CD14-positive monocyte (primary cell): ENCODE results near the gene KCNMA1. TPM values are rescaled to one million over a fixed set of nuclear protein-coding genes. Genes with fewer than 3 reads are reported as not detected.

Source experiments
- DNase-seq, 3 donors: peaks; one replicate each; pipeline ENCODE4 v3.0.0-alpha.2; 2011 to 2022
- H2AFZ ChIP-seq: 2 replicates; pipeline ENCODE4 v1.6.0; 2012; ENCODE audit warnings: mild to moderate bottlenecking, low read depth, low read length, inconsistent platforms; ENCODE audit not compliant: insufficient read depth, poor library complexity, severe bottlenecking
- H3K27ac ChIP-seq, 2 donors: 1 replicate in 1 of 2; 2 replicates in 1 of 2; pipeline ENCODE4 v1.5.1; 2012 to 2013; ENCODE audit warnings: low read length in 2 of 2, control low read depth in 1 of 2, inconsistent platforms in 1 of 2, low read depth in 1 of 2, mild to moderate bottlenecking in 1 of 2
- H3K27me3 ChIP-seq, 2 donors: one replicate each; pipeline versions ENCODE4 v1.6.0 to v1.6.1; 2011 to 2013; ENCODE audit warnings: low read length in 2 of 2; ENCODE audit not compliant: control insufficient read depth in 2 of 2, insufficient read depth in 2 of 2
- H3K36me3 ChIP-seq, 2 donors: replicated peaks in 1 of 2; 1 replicate in 1 of 2; 2 replicates in 1 of 2; pipeline versions ENCODE4 v1.5.1 to v1.6.1; 2012 to 2013; ENCODE audit warnings: low read length in 2 of 2, control low read depth in 1 of 2, inconsistent platforms in 1 of 2, mild to moderate bottlenecking in 1 of 2; ENCODE audit not compliant: insufficient read depth in 2 of 2, control insufficient read depth in 1 of 2
- H3K4me1 ChIP-seq, 2 donors: 1 replicate in 1 of 2; 2 replicates in 1 of 2; pipeline versions ENCODE4 v1.5.1 to v1.6.1; 2012 to 2013; ENCODE audit warnings: low read length in 2 of 2, control low read depth in 1 of 2, inconsistent platforms in 1 of 2, mild to moderate bottlenecking in 1 of 2, moderate library complexity in 1 of 2; ENCODE audit not compliant: insufficient read depth in 2 of 2, control insufficient read depth in 1 of 2
- H3K4me2 ChIP-seq: replicated peaks from 2 replicates; pipeline ENCODE3; 2012; ENCODE audit warnings: low read length, moderate library complexity, mild to moderate bottlenecking; ENCODE audit not compliant: poor library complexity, severe bottlenecking; ENCODE audit errors: extremely low read depth
- H3K4me3 ChIP-seq, 3 experiments: fragments of 200-600 bp in 1 of 3; sonication (generic) in 1 of 3; replicated peaks in 1 of 3; 1 replicate in 2 of 3; 2 replicates in 1 of 3; pipeline ENCODE4 v1.5.1; 2011 to 2013; ENCODE audit warnings: low read length in 3 of 3, mild to moderate bottlenecking in 3 of 3, control low read depth in 2 of 3, low read depth in 2 of 3, inconsistent platforms in 1 of 3, moderate library complexity in 1 of 3
- H3K79me2 ChIP-seq: 2 replicates; pipeline ENCODE4 v1.6.0; 2012; ENCODE audit warnings: mild to moderate bottlenecking, control low read depth, inconsistent platforms, low read length, moderate library complexity; ENCODE audit not compliant: insufficient read depth
- H3K9ac ChIP-seq: 2 replicates; pipeline ENCODE4 v1.6.0; 2017; ENCODE audit warnings: low read length, mild to moderate bottlenecking; ENCODE audit not compliant: insufficient read depth, poor library complexity, severe bottlenecking
- H3K9me3 ChIP-seq, 2 donors: replicated peaks in 1 of 2; 1 replicate in 1 of 2; 2 replicates in 1 of 2; pipeline versions ENCODE4 v1.5.1 to v1.6.1; 2012 to 2013; ENCODE audit warnings: low read length in 2 of 2, control low read depth in 1 of 2; ENCODE audit not compliant: control insufficient read depth in 1 of 2, insufficient read depth in 1 of 2
- H4K20me1 ChIP-seq: 2 replicates; pipeline ENCODE4 v1.6.0; 2012; ENCODE audit warnings: mild to moderate bottlenecking, low read length, control low read depth, moderate library complexity; ENCODE audit not compliant: insufficient read depth
- H3K27ac Mint-ChIP-seq, 7 donors: one replicate each; pipeline ENCODE4 v1.8.0; 2020; ENCODE audit warnings: mild to moderate bottlenecking in 7 of 7, mixed read lengths in 7 of 7, moderate library complexity in 6 of 7, inconsistent platforms in 2 of 7
- H3K27me3 Mint-ChIP-seq, 3 donors: one replicate each; pipeline ENCODE4 v1.8.0; 2021 to 2022; ENCODE audit warnings: low read depth in 3 of 3, mild to moderate bottlenecking in 3 of 3, mixed read lengths in 3 of 3, moderate library complexity in 3 of 3, inconsistent platforms in 1 of 3
- H3K36me3 Mint-ChIP-seq, 2 donors: one replicate each; pipeline ENCODE4 v1.8.0; 2020; ENCODE audit warnings: mixed read lengths in 2 of 2, inconsistent platforms in 1 of 2, mild to moderate bottlenecking in 1 of 2
- H3K4me1 Mint-ChIP-seq: one replicate; pipeline ENCODE4 v1.8.0; 2020; ENCODE audit warnings: mild to moderate bottlenecking, mixed read lengths
- H3K4me3 Mint-ChIP-seq, 2 donors: one replicate each; pipeline ENCODE4 v1.8.0; 2020; ENCODE audit warnings: mild to moderate bottlenecking in 2 of 2, mixed read lengths in 2 of 2, moderate library complexity in 1 of 2
- H3K9me3 Mint-ChIP-seq, 7 donors: one replicate each; pipeline ENCODE4 v1.8.0; 2020 to 2022; ENCODE audit warnings: mixed read lengths in 7 of 7, mild to moderate bottlenecking in 6 of 7, moderate library complexity in 6 of 7, inconsistent platforms in 2 of 7
- WGBS: methylation state at CpG from one replicate; pipeline ENCODE4 v1.1.5; 2013; ENCODE audit warnings: missing lambda C conversion rate; ENCODE audit not compliant: insufficient coverage; 5-methylcytosine and 5-hydroxymethylcytosine counted together
- intact Hi-C, 2 donors: fragments of 100-400 bp; cut with micrococcal nuclease; formaldehyde crosslinking; loops; one replicate each; pipeline versions ENCODE4 v1.15.0 to v1.15.1; 2023
- polyA plus RNA-seq, 3 donors: library from polyadenylated mRNA; depleted of rRNA in 1 of 3; unstranded in 2 of 3; stranded (reverse) in 1 of 3; fragments of 300-500 nt in 2 of 3; fragments of >200 nt in 1 of 3; fragmentation: Illumina TruSeq in 2 of 3; gene quantifications; 1 replicate in 2 of 3; 2 replicates in 1 of 3; pipeline ENCODE4 v1.2.3, GENCODE V29; 2012 to 2021
- TF ChIP-seq, protein P1 (sequence below): fragments of 200-600 bp; IDR thresholded peaks from one replicate; pipeline ENCODE4 v1.8.0; 2022; ENCODE audit warnings: antibody characterized with exemption, mild to moderate bottlenecking

KCNMA1 gene
- polyA plus RNA-seq, 3 donors = 0.11 to 1.0 TPM; not detected in 1

DNA sequence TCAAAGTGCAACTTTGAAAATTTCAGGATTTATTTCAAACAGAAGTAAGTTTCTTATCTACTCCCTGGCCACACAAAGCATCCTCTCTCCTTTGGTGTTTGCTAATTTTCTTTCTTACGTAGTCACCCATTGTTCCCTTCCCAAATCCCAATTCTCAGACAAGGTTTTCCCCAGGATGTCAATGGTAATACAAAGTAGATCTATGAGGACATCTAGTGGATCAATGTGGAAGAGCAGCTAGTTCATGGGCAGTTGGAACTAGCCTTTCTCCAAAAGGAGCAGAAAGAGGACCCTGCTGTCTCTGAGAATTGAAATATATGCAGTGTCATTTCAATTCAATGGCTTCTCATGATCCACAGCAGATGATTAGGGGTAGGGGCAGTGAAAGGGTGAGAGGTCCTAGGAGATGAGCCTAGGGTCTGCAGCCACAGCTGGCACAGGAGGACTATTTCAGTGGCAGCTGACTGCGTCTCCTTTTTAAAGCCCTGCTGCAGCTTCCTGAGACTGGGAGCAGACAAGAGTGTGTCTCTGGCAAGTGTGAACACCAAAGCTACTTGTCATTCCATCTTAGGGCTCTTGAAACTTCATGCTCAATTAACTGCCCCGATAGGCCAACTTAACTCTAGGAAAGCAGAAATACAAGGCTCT lies 632.6 kb downstream of the KCNMA1 start:
- H3K4me3 ChIP-seq = no peak overlapping the region
- H3K79me2 ChIP-seq = no peaks in the 10 kb centered on the region
- no peak overlapping the region for H3K27ac Mint-ChIP-seq
- no peaks in the 10 kb centered on the region for H4K20me1 ChIP-seq
- H3K27me3 Mint-ChIP-seq = peaks cover 0 to 4% (median 2%) of the 10 kb centered on the region in 3 donors
- H3K9me3 Mint-ChIP-seq = no peaks in the 10 kb centered on the region
- no peaks in the 10 kb centered on the region for H3K9me3 ChIP-seq
- intact Hi-C loops = no loop called here
- peaks cover 5% of the 10 kb centered on the region for H3K4me1 Mint-ChIP-seq
- 100% methylated on average over 2 of the region's 3 CpGs for WGBS
- H2AFZ ChIP-seq = no peak overlapping the region
- TF ChIP-seq, protein P1, sequence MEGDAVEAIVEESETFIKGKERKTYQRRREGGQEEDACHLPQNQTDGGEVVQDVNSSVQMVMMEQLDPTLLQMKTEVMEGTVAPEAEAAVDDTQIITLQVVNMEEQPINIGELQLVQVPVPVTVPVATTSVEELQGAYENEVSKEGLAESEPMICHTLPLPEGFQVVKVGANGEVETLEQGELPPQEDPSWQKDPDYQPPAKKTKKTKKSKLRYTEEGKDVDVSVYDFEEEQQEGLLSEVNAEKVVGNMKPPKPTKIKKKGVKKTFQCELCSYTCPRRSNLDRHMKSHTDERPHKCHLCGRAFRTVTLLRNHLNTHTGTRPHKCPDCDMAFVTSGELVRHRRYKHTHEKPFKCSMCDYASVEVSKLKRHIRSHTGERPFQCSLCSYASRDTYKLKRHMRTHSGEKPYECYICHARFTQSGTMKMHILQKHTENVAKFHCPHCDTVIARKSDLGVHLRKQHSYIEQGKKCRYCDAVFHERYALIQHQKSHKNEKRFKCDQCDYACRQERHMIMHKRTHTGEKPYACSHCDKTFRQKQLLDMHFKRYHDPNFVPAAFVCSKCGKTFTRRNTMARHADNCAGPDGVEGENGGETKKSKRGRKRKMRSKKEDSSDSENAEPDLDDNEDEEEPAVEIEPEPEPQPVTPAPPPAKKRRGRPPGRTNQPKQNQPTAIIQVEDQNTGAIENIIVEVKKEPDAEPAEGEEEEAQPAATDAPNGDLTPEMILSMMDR = peak; percentile 90
- no peak overlapping the region for H3K9ac ChIP-seq
- H3K36me3 Mint-ChIP-seq = no peaks in the 10 kb centered on the region
- no peak overlapping the region for H3K4me2 ChIP-seq
- H3K36me3 ChIP-seq = no peaks in the 10 kb centered on the region
- H3K27me3 ChIP-seq = peaks cover 0 to 3% of the 10 kb centered on the region in 2 donors
- no peaks in the 10 kb centered on the region for H3K4me1 ChIP-seq
- peak in 2 of 3 donors; percentile 2 to 14 for DNase-seq
- no peak overlapping the region for H3K4me3 Mint-ChIP-seq
- no peak overlapping the region for H3K27ac ChIP-seq

- no peaks in the 10 kb centered on the region for H4K20me1 ChIP-seq
- Mint-ChIP-seq H3K27ac (no peak overlapping the region), H3K4me1 (peaks cover 2% of the 10 kb centered on the region), H3K4me3 (no peak overlapping the region), H3K36me3 (no peaks in the 10 kb centered on the region), H3K27me3 (peaks cover 2 to 4% (median 3%) of the 10 kb centered on the region in 3 donors), H3K9me3 (no peaks in the 10 kb centered on the region)
- H3K9me3 ChIP-seq = no peaks in the 10 kb centered on the region
- DNase-seq = no peak
- TF ChIP-seq, protein P1 = no peak
- no peak overlapping the region for H3K27ac ChIP-seq
- H2AFZ ChIP-seq = no peak overlapping the region
- no peaks in the 10 kb centered on the region for H3K4me1 ChIP-seq
- H3K9ac ChIP-seq = no peak overlapping the region
- intact Hi-C loops = no loop called here
- H3K79me2 ChIP-seq = no peaks in the 10 kb centered on the region
- peaks cover 0 to 3% of the 10 kb centered on the region in 2 donors for H3K27me3 ChIP-seq
- no peak overlapping the region for H3K4me3 ChIP-seq
- no CpG with 5 or more reads among the region's 2 CpGs for WGBS
- H3K4me2 ChIP-seq = no peak overlapping the region
- no peaks in the 10 kb centered on the region for H3K36me3 ChIP-seq
Measured at GRCh38 chr10:77002872-77003271, 634.7 kb downstream of the KCNMA1 start.
